Heart left ventricle (tissue), 13 donors: Measurements from ENCODE around the gene ANKRD28.

Experiments
- CTCF ChIP-seq, 12 donors: fragments of 200-600 bp; sonication (generic) in 4 of 12; IDR thresholded peaks; one replicate each; pipeline versions ENCODE4 v1.5.0 to v1.8.0; 2018 to 2022; ENCODE audit warnings: antibody characterized with exemption in 12 of 12, mild to moderate bottlenecking in 5 of 12
- POLR2A ChIP-seq, 2 donors: fragments of 450-650 bp; IDR thresholded peaks; one replicate each; pipeline ENCODE4 v1.6.1; 2017; ENCODE audit warnings: antibody characterized with exemption in 2 of 2, mild to moderate bottlenecking in 2 of 2, moderate library complexity in 2 of 2
- donor health status: ischemic (EF 13 %, LVEDD 7.1; RV severe dilation, severe dysfunction).
- donor health status: DM: no; HTN: yes; CAD: no.
- donor health status: DM: no; HTN: no; CAD: no.
- donor health status: ischemic (EF 25% LVEDD 6.9; RV normal size, moderate dysfunction).
- donor health status: ischemic (EF 25% LVEDD 5.7; RV mildly dilated, moderate dysfunction).
- donor health status: ischemic (EF 35%, LVEDD 5.7; RV mildly dilated, moderate dysfunction).
- donor health status: nonischemic (EF 11% LVEDD 7.7; RV severe dilation, severe dysfunction).
- donor health status: DM: yes; HTN: yes; CAD: no.
- donor health status: PGD.
- donor health status: ischemic (EF 29% LVEDD 5.4; RV normal size, mild dysfunction).
- donor health status: nonischemic (EF 23%, LVEDD 6.1; RV moderate dilation, normal function).

- no peak for TF ChIP-seq POLR2A (IDR thresholded peaks at IDR 0.05)
- no peak for TF ChIP-seq CTCF (IDR thresholded peaks at IDR 0.05)
Observed at GRCh38 chr3:15667484-15667883, 130.3 kb downstream of the ANKRD28 start.
